Thyroid gland (tissue), 4 donors: ENCODE measurements around the gene TMEM222. TPM values are rescaled to one million over a fixed set of nuclear protein-coding genes. Genes with fewer than 3 reads are reported as not detected.
"Not testable (repeated sequence)": the region's sequence is repeated elsewhere in the genome, so short reads cannot be mapped to it uniquely, and the experiment has no call there.

Experiments
- DNase-seq, 2 donors: peaks; one replicate each; pipeline ENCODE4 v3.0.0-alpha.2; 2019
- H3K27ac ChIP-seq, 3 donors: fragments of 200-600 bp; sonication (generic); 1 replicate in 2 of 3; 2 replicates in 1 of 3; pipeline ENCODE4 v1.5.1; 2016 to 2019; ENCODE audit warnings: mild to moderate bottlenecking in 1 of 3, moderate library complexity in 1 of 3
- H3K27me3 ChIP-seq: fragments of 200-600 bp; sonication (generic); one replicate; pipeline ENCODE4 v1.5.1; 2019
- H3K36me3 ChIP-seq, 2 donors: fragments of 200-600 bp; sonication (generic); one replicate each; pipeline ENCODE4 v1.5.1; 2016 to 2019
- H3K4me1 ChIP-seq, 2 donors: fragments of 200-600 bp; sonication (generic); one replicate each; pipeline ENCODE4 v1.5.1; 2017 to 2019
- H3K4me3 ChIP-seq, 3 donors: fragments of 200-600 bp; sonication (generic); replicated peaks in 1 of 3; 1 replicate in 2 of 3; 2 replicates in 1 of 3; pipeline ENCODE4 v1.5.1; 2016; ENCODE audit warnings: mild to moderate bottlenecking in 1 of 3
- H3K9me3 ChIP-seq: fragments of 200-600 bp; sonication (generic); one replicate; pipeline ENCODE4 v1.5.1; 2017
- CTCF ChIP-seq, 6 experiments: fragments of 200-600 bp in 3 of 6; fragments of 450-650 bp in 3 of 6; sonication (generic) in 3 of 6; IDR thresholded peaks; one replicate each; pipeline ENCODE4 v1.5.1; 2016 to 2019; ENCODE audit warnings: antibody characterized with exemption in 6 of 6, mild to moderate bottlenecking in 2 of 6, inconsistent platforms in 1 of 6, moderate library complexity in 1 of 6
- POLR2A ChIP-seq, 2 donors: fragments of 450-650 bp; IDR thresholded peaks; one replicate each; pipeline ENCODE4 v1.6.1; 2017; ENCODE audit warnings: antibody characterized with exemption in 2 of 2, mild to moderate bottlenecking in 2 of 2, moderate library complexity in 1 of 2
- WGBS, 2 donors: methylation state at CpG; one replicate each; pipeline ENCODE4 v1.1.5; 2017; 5-methylcytosine and 5-hydroxymethylcytosine counted together
- intact Hi-C: fragments of 100-400 bp; cut with DNase I; formaldehyde crosslinking; loops from one replicate; pipeline ENCODE4 v1.15.1; 2023
- small RNA-seq: library from RNA; depleted of rRNA; stranded (forward); fragments of <200 nt; gene quantifications from one replicate; pipeline ENCODE3, GENCODE V24; 2016
- total RNA-seq, 4 donors: library from RNA; depleted of rRNA; stranded (reverse); fragments of >200 nt; gene quantifications; one replicate each; pipeline ENCODE4 v1.2.3, GENCODE V29; 2016

Gene TMEM222
- total RNA-seq, 4 donors from 2014 or later = 22.7 to 46.0 (median 30.9) TPM

- no peak within 1 kb of the TSS for H3K4me3 ChIP-seq
- TF ChIP-seq CTCF (IDR thresholded peaks at IDR 0.05) (no peak), POLR2A (IDR thresholded peaks at IDR 0.05) (no peak)
- H3K27ac ChIP-seq = no peak within 1 kb of the TSS
- peaks cover 0 to 30% of the 10 kb centered on the region in 2 donors for H3K4me1 ChIP-seq
- intact Hi-C loops = no loop called here
- H3K36me3 ChIP-seq = no peaks in the 10 kb centered on the region
- H3K9me3 ChIP-seq = no peaks in the 10 kb centered on the region
- no peaks in the 10 kb centered on the region for H3K27me3 ChIP-seq
- WGBS, 2 donors = 29 to 30% methylated on average over 5 to 15 of the region's 43 CpGs
- DNase-seq = peak; percentile 61 to 62
Measured at GRCh38 chr1:27383039-27383605, 61.2 kb downstream of the TMEM222 start, which contains the start of gene CD164L2. Gene CD164L2, minus strand, starts transcription at chr1:27383333. Its CDS starts 94 bp downstream, at chr1:27383239.

- Histone ChIP-seq H3K27me3 (no peaks in the 10 kb centered on the region), H3K4me3 (no peak overlapping the region), H3K27ac (no peak overlapping the region), H3K4me1 (peaks cover 0 to 30% of the 10 kb centered on the region in 2 donors), H3K9me3 (no peaks in the 10 kb centered on the region), H3K36me3 (no peaks in the 10 kb centered on the region)
- no peak for DNase-seq
- 87 to 92% methylated on average over 13 of the region's 13 CpGs for WGBS, 2 donors
- intact Hi-C loops = no loop called here
- TF ChIP-seq CTCF (IDR thresholded peaks at IDR 0.05) (no peak), POLR2A (IDR thresholded peaks at IDR 0.05) (no peak)
Measured at GRCh38 chr1:27383661-27384060, 61.7 kb downstream of the TMEM222 start.

- H3K27me3 ChIP-seq, H3K27ac ChIP-seq, intact Hi-C loops, H3K4me3 ChIP-seq, H3K9me3 ChIP-seq, DNase-seq, H3K36me3 ChIP-seq: not testable (repeated sequence)
- peaks cover 0 to 25% of the 10 kb centered on the region in 2 donors for H3K4me1 ChIP-seq
- 91% methylated on average over 3 of the region's 3 CpGs for WGBS, 2 donors
Measured at GRCh38 chr1:27384797-27385196, 62.8 kb downstream of the TMEM222 start.

Small RNA genes lying within 50 kb of the gene (small RNA-seq; reads per million reads assigned to genes)
- gene RNU6-48P = not detected

Other genes starting within 250 kb of the TMEM222 start
- 10 to 100 TPM; 13.3 to 26.1 (median 19.9) TPM for gene SLC9A1, start 167.0 kb upstream of the TMEM222 start, total RNA-seq
- 10 to 100 TPM; 46.1 to 66.6 (median 48.1) TPM for gene WDTC1, start 87.5 kb upstream of the TMEM222 start, total RNA-seq
- gene SYTL1, start 19.9 kb downstream of the TMEM222 start, total RNA-seq = 10 to 100 TPM; 12.4 to 23.9 (median 18.4) TPM
- gene MAP3K6, start 44.8 kb downstream of the TMEM222 start, total RNA-seq = 10 to 100 TPM; 17.6 to 62.9 (median 32.3) TPM
- 10 to 100 TPM in 2 of 4 donors, 1 to 10 TPM in 2; 7.4 to 33.4 (median 10.7) TPM for gene FCN3, start 52.7 kb downstream of the TMEM222 start, total RNA-seq
- under 1 TPM in 3 of 4 donors, not detected in 1; 0.50 to 0.63 (median 0.54) TPM for gene CD164L2, start 61.2 kb downstream of the TMEM222 start, total RNA-seq
- 1 to 10 TPM in 1 of 4 donors, under 1 TPM in 3; 0.11 to 2.1 (median 0.60) TPM for gene GPR3, start 70.5 kb downstream of the TMEM222 start, total RNA-seq
- 10 to 100 TPM; 38.3 to 47.7 (median 46.7) TPM for gene WASF2, start 168.0 kb downstream of the TMEM222 start, total RNA-seq